Activated CD8-positive, alpha-beta T cell treated with anti-CD3 and anti-CD28 coated beads for 36 hours (primary cell): ENCODE results near the gene GUCY1B1. TPM values are rescaled to one million over a fixed set of nuclear protein-coding genes. Genes with fewer than 3 reads are reported as not detected.

ENCODE experiments used
- ATAC-seq: fragments of 200-7000 bp; cut with Tn5 transposase; one replicate; pipeline ENCODE4 v1.10.0; 2021; ENCODE audit warnings: mild to moderate bottlenecking, moderate library complexity
- CTCF ChIA-PET: fragments of 350-600 bp; sonication (Branson Sonifier 250); formaldehyde crosslinking; loops from one replicate; lab custom pipeline; 2021; ENCODE audit warnings: antibody characterized with exemption; lab: Charles Lee
- POLR2A ChIA-PET: fragments of 350-600 bp; sonication (Branson Sonifier 250); formaldehyde crosslinking; loops from one replicate; lab custom pipeline; 2021; ENCODE audit warnings: antibody characterized with exemption; lab: Charles Lee
- DNase-seq: peaks from one replicate; pipeline ENCODE4 v3.0.0-alpha.2; 2020
- H3K27ac Mint-ChIP-seq: one replicate; pipeline ENCODE4 v1.8.0; 2021; ENCODE audit warnings: mild to moderate bottlenecking, mixed read lengths
- H3K27me3 Mint-ChIP-seq: one replicate; pipeline ENCODE4 v1.8.0; 2021; ENCODE audit warnings: mixed read lengths
- H3K36me3 Mint-ChIP-seq: one replicate; pipeline ENCODE4 v1.8.0; 2021; ENCODE audit warnings: low read depth, mixed read lengths
- H3K4me1 Mint-ChIP-seq: one replicate; pipeline ENCODE4 v1.8.0; 2021; ENCODE audit warnings: low read depth, mixed read lengths
- H3K4me3 Mint-ChIP-seq: one replicate; pipeline ENCODE4 v1.8.0; 2021; ENCODE audit warnings: mild to moderate bottlenecking, moderate library complexity, mixed read lengths
- H3K9me3 Mint-ChIP-seq: one replicate; pipeline ENCODE4 v1.8.0; 2021; ENCODE audit warnings: mixed read lengths
- intact Hi-C: fragments of 100-400 bp; cut with micrococcal nuclease; formaldehyde crosslinking; loops from one replicate; pipeline ENCODE4 v1.10.0; 2022
- total RNA-seq, 2 experiments: library from RNA; stranded (reverse); gene quantifications; one replicate each; pipeline ENCODE4 v1.2.3, GENCODE V29; 2021
- TF ChIP-seq, protein P1 (sequence below): fragments of 200-600 bp; IDR thresholded peaks from one replicate; pipeline ENCODE4 v1.8.0; 2022; ENCODE audit warnings: antibody characterized with exemption, mild to moderate bottlenecking

GUCY1B1 gene
- total RNA-seq, 2 experiments from 2014 or later = 0.16 to 0.27 TPM

DNA sequence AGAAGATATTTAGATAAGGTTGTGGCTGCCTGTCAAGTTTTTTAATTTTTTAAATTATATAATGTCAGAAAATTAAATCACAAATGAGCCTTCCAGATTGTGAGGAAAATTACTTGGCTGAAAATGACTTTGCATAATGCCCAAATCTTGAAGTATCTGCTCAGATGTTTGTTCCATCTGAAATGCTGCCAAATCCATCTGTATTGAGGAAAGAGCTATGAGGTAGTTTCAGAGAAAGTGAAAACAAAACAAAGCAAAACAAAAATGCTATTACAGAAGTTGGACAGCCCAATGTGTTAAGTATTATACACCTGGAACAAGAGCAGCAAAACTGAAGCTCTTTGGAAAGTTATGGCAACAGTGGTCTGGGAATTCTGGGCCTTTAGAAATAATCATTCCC is 23.3 kb upstream of the GUCY1B1 start:
- Mint-ChIP-seq H3K9me3 (no peaks in the 10 kb centered on the region), H3K4me1 (no peaks in the 10 kb centered on the region), H3K27ac (no peak overlapping the region), H3K27me3 (no peaks in the 10 kb centered on the region), H3K4me3 (no peak overlapping the region), H3K36me3 (no peaks in the 10 kb centered on the region)
- ATAC-seq = no peak
- ChIA-PET CTCF (no interaction called here), POLR2A (interaction anchor here (0.5 kb wide), 1 partner anchor 1124 kb away, joined by 3 read pairs; no protein-coding TSS in a partner anchor)
- intact Hi-C loops = no loop called here
- DNase-seq = no peak
- TF ChIP-seq, protein P1, sequence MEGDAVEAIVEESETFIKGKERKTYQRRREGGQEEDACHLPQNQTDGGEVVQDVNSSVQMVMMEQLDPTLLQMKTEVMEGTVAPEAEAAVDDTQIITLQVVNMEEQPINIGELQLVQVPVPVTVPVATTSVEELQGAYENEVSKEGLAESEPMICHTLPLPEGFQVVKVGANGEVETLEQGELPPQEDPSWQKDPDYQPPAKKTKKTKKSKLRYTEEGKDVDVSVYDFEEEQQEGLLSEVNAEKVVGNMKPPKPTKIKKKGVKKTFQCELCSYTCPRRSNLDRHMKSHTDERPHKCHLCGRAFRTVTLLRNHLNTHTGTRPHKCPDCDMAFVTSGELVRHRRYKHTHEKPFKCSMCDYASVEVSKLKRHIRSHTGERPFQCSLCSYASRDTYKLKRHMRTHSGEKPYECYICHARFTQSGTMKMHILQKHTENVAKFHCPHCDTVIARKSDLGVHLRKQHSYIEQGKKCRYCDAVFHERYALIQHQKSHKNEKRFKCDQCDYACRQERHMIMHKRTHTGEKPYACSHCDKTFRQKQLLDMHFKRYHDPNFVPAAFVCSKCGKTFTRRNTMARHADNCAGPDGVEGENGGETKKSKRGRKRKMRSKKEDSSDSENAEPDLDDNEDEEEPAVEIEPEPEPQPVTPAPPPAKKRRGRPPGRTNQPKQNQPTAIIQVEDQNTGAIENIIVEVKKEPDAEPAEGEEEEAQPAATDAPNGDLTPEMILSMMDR = no peak

DNA sequence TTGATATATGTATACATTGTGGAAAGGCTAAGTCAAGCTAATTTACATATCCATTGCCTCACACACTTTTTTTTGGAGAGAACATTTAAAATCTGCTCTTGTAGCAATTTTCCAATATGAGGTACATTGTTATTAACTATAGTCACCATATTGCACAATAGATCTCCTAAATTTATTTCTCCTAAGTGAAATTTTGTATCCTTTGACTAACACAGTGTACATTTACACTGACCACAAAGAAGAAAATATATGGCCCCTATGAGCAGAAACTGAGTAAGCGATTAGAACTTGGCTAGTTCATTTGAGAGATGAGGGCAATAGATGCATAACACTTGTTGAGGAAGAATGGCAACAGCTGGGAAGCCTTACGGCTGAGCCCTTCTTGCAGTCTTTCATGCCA is 20.3 kb upstream of the GUCY1B1 start:
- ATAC-seq (no peak), DNase-seq (no peak)
- H3K27ac Mint-ChIP-seq = no peak overlapping the region
- H3K4me1 Mint-ChIP-seq = no peaks in the 10 kb centered on the region
- intact Hi-C loops = no loop called here
- ChIA-PET POLR2A (no interaction called here), CTCF (no interaction called here)
- no peaks in the 10 kb centered on the region for H3K36me3 Mint-ChIP-seq
- no peaks in the 10 kb centered on the region for H3K9me3 Mint-ChIP-seq
- TF ChIP-seq, protein P1 = no peak
- no peak overlapping the region for H3K4me3 Mint-ChIP-seq
- H3K27me3 Mint-ChIP-seq = no peaks in the 10 kb centered on the region

DNA sequence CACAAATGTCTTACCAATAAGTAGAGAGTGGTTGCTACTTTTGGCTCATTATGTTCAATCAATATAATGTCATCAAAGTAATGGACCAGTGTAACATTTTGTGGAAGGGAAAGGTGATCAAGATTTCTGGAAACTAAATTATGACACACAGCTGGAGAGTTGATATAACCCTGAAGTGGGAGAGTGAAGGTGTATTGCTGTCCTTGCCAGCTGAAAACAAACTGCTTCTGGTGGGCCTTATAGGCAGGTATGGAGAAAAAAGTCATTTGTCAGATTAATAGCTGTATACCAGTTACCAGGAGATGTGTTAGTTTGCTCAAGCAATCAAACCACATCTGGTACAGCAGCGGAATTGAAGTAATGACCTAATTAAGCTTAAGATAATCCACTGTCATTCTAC is 17.3 kb upstream of the GUCY1B1 start:
- no peak for ATAC-seq
- Mint-ChIP-seq H3K27ac (no peak overlapping the region), H3K9me3 (no peaks in the 10 kb centered on the region), H3K4me1 (no peaks in the 10 kb centered on the region), H3K36me3 (no peaks in the 10 kb centered on the region), H3K27me3 (no peaks in the 10 kb centered on the region), H3K4me3 (no peak overlapping the region)
- no peak for DNase-seq
- TF ChIP-seq, protein P1 = no peak
- ChIA-PET POLR2A (no interaction called here), CTCF (no interaction called here)
- intact Hi-C loops = no loop called here

DNA sequence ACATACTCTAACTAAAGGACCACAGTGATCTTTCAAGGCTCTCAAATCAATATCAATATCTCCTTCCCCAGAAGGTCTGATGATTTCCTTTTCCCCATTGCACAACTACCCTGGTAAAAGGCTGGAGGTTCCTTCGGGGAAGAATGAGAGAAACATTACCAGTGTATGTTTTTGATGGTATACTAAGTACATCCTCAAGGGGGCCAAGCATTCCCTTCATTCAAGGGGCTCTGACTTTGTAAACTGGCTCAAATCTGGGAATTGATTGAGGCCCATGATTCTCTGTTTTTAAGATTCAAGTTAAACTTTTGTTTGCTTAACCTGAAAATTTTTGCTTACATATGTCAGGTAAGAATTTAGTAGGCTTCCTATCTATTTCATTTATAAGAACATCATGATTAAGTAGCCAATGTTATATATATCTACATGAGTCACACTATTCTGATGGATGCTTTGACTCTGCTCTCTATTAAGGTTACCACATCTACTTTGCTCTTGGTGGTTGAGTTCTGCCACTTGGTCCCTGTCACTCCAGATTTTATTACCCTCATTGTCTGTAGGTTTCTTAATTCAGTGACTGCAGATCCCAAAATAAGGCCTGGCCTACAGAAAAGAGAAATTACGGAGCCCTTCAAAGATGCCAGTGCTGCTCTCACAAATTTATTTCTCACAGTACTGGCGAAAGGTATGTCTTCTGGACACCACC is 16.4 kb upstream of the GUCY1B1 start:
- H3K4me3 Mint-ChIP-seq = no peak overlapping the region
- DNase-seq (no peak), ATAC-seq (no peak)
- CTCF ChIA-PET = no interaction called here
- intact Hi-C loops = no loop called here
- H3K27ac Mint-ChIP-seq = no peak overlapping the region
- TF ChIP-seq, protein P1 = no peak
- no peaks in the 10 kb centered on the region for H3K4me1 Mint-ChIP-seq
- POLR2A ChIA-PET = no interaction called here
- H3K9me3 Mint-ChIP-seq = no peaks in the 10 kb centered on the region
- H3K27me3 Mint-ChIP-seq = peaks cover under 1% of the 10 kb centered on the region
- no peaks in the 10 kb centered on the region for H3K36me3 Mint-ChIP-seq

DNA sequence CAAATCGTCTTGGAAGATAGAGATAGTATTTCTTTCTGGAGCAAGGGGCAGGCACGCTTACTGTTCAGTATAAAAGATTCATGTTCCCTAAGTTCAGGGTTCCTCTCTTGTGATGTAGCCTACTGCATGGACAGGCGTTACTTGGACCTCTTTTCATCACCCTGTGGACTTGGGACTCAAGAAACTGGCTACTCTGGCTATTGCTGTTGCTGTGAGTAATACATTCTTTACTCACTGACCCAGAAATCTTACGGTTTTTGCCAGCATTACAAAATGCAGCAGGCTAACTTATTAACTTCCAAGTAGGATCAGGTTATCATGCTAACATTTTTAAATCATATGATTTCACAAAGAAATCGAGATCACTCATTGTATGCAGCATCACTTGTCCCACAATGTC is 12.8 kb upstream of the GUCY1B1 start:
- ChIA-PET CTCF (interaction anchor here (0.9 kb wide), 1 partner anchor 25 kb away, joined by 3 read pairs; no protein-coding TSS in a partner anchor), POLR2A (no interaction called here)
- H3K4me1 Mint-ChIP-seq = no peaks in the 10 kb centered on the region
- TF ChIP-seq, protein P1 = no peak
- peaks cover 1% of the 10 kb centered on the region for H3K27me3 Mint-ChIP-seq
- no peak for DNase-seq
- no peak overlapping the region for H3K27ac Mint-ChIP-seq
- H3K4me3 Mint-ChIP-seq = no peak overlapping the region
- H3K9me3 Mint-ChIP-seq = no peaks in the 10 kb centered on the region
- ATAC-seq = no peak
- intact Hi-C loops = no loop called here
- H3K36me3 Mint-ChIP-seq = no peaks in the 10 kb centered on the region
